ENCODE data around the gene DLGAP3.

DLGAP3 gene

DNA sequence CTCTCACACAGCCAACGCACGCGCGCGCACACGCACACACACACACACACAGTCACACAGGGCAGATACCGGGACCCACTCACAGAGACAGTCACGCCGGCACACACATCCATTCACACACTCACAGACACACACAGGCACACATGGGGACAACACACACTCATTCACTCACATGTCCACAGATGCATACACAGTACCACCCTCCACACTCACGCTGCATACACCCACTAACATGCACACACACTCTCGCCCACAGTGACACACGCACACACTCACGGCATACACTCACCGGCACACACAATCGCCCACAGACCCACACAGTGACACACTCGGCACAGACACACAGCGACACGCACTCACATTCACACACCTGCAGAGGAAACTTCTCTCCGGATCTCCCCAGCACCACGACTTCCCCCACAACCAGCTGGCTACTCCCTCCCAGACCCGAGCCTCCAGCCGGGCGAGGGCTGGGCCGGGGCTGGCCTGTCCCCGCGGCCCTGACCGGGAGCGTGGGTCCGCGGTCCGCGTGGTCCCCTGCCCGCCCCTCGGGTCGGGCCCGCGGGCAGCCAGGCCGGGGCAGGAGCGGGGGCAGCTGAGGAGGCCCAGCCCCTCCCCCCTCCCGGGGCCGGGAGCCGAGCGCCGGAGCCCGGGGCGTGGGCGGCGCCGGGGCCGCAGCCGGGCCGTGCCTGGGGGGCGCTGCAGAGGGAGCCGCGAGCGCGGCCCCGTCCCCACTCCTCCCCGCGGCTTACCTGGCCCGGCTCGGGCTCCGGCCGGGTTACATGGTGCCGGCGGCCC lies 552 bp downstream of the DLGAP3 start:
- no peak for DNase-seq (ENCODE audit: low spot score)

DNA sequence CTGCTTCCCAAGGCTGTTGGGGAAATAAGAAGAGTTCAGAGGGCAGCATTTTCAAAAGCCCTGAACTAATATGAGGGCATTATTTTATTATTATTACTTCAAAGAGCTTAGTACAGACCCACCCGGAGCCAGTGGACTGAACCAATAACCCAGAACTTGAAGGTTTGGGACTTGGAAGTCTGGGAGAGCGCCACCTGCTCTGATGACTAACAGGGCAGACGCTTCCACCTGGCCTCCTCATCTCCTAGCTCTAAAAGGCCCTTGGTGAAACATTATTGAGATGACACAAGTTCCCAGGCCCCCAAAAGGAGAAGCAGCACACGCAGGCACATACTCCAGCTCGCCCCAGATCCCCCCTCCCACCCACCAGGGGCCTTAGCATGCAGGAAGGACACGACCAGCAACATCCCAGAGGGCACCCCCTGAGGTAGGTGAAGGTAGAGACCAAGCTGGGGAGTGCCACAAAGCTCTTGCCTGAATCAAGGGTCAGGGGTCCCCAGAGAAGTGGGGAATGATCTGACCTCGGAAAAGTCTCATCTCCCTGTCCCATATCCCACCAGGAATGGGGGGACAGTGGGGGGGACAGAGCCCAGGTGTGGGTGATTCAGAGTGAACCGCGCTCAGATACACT lies 1.3 kb downstream of the DLGAP3 start:
- no peak for DNase-seq (ENCODE audit: low spot score)

DNA sequence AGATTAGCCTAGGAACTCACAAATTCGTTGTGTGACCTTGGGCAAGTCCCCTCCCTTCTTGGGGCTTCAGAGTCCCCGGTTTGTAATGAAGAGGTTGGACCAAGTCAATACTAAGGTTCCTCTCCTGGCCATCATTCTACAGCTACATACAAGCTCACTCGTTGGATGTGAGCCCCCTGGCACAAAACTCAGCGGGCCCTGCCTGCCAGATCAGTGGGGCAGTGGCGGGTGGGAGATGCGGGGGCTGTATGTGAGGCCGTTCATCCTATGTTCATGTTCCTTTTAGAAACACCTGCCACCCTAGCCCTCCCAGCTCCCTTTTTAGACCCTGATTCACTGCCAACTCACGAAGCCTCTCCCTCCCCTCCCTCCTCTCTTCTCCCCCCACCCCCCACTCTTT lies 2.1 kb downstream of the DLGAP3 start:
- DNase-seq (ENCODE audit: low spot score): no peak

- DNase-seq (ENCODE audit: low spot score): no peak
Measured at GRCh38 chr1:34926894-34927293, 2.6 kb downstream of the DLGAP3 start.

- no peak for DNase-seq (ENCODE audit: low spot score)
Measured at GRCh38 chr1:34926156-34926555, 3.3 kb downstream of the DLGAP3 start.

DNA sequence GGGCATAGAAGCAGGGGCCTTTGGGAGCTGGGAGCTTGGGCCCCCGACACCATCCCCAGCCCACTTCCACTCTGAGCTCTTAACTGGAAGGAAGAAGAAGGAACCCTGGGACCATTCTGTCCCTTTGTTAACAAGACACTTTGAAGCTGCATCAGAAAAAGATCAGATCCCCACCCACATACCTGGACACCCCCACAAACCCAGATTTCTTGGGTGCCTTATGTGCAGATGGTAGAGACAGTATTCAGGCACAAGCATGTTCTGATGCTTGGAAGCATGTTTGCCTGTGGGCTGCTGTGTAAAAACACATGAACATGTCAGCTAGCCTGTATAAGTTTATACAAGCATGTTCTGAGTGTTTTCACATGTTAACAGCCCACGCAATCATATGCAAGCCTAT lies 3.7 kb downstream of the DLGAP3 start:
- DNase-seq (ENCODE audit: low spot score): no peak

GRCh38 chr1:34924759-34925555 lies 4.5 kb downstream of the DLGAP3 start:
- no peak for DNase-seq (ENCODE audit: low spot score)

GRCh38 chr1:34923490-34923889 lies 6.0 kb downstream of the DLGAP3 start:
- no peak for DNase-seq (ENCODE audit: low spot score)

DNA sequence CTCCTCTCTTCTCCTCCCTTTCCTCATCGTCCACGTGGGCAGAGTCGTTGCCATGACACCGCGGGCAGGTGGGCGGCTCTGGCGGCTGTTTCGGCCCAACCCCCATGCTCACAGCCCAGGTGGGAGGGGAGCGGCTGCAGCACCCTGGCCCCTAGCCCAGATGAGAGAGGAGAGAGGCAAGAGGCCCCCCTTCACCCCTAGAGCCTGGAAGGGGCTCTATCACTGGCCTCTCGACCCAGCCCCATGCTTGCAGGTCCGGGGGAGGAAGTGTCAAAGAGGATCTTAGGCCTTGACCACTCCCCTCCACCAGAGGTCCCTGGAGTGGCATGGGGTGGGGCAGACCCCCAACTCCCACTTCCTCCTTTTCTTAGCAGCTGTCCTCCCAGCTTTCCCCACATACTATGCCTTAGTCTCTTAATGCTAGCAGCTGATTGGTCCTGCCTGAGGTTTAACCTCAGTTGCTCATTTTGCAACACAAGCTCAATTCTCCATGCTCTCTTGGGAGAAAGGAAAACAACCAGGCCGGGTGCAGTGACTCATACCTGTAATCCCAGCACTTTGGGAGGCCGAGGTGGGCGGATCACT lies 10.4 kb downstream of the DLGAP3 start:
- DNase-seq (ENCODE audit: low spot score): no peak

DNA sequence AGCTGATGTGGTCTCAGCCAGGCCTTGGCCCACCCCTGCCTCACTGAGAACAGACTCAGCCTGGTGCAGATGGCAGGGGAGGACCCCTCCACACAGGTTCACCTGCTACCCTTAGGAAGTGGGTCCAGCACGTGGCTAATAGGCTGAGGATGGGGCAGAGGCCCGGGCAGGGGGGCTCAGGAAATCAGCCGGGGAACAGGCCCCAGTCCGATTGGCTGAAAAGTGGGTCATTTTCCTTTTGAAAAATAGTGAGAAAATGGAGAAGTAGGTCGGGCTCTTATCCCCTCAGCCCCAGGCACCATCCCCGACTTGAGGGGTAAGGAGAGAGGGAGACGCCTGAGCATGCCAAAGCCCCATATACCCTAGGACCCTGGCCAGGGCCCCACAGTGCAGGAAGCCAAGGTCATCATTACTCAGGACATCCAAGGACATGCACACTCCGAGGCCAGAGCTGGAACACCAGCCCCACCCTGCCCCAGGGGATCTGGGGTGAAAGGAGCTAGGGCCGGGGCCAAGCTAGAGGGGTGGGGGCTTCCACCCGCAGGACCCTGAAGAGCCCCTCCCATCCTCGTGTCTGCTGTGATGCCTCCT lies 11.0 kb downstream of the DLGAP3 start:
- no peak for DNase-seq (ENCODE audit: low spot score)

DNA sequence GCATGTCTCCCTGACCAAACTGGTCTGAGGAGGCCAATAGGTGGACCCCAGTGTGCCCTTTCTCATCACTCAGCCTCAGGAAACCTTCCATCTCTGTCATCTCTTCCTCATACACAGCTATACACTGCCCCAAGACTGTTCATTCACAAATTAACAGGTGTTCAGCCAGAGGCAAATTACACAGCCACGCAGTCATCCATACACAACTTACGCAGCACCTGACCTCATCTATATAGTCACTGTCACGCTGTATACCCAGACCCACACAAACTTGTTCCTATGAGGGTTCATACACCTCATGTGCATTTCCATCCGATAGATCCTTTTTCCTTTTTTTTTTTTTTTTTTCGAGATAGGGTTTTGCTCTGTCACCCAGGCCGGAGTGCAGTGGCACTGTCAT lies 12.4 kb downstream of the DLGAP3 start:
- DNase-seq (ENCODE audit: low spot score): no peak

- no peak for DNase-seq (ENCODE audit: low spot score)
Measured at GRCh38 chr1:34916104-34916503, 13.3 kb downstream of the DLGAP3 start.

- DNase-seq (ENCODE audit: low spot score): no peak
Measured at GRCh38 chr1:34915521-34915920, 13.9 kb downstream of the DLGAP3 start.

DNA sequence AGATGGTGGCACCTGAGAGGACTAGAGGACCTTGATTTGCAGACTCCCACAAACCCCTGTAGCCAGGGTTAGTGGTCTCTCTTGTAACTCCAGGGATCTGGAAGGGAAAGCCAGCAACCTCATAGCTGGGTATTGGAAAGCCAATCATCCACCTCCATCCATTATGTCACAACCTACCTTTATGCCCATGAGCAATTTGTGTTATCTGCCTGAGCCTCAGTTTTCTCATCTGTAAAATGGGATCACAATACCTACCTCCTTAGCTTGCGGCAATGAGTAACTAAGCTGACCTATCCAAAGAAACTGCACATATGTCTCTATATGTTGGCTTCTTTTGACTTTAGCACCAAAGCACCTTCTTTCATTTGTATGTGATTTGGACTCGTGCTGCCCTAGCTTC lies 14.5 kb downstream of the DLGAP3 start:
- DNase-seq (ENCODE audit: low spot score): no peak

DNA sequence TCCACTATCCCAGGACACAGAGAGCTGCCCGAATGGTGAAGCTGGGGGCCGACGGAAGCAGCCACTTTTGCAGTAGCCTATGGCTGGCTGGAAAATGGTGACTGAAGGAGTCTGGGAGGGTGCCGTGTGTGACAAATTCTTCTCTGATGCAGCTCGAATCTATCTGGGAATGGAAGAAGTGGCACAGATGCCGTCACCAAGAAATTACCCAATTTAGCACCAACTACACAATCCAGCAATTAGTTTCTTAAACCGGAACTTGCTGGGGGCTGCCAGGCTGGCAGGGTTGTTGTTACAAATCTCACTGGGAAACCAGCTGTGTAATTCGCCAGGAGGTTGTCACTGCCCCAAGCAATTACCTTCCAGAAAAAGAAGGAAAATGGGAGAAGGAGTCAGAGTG lies 18.0 kb downstream of the DLGAP3 start:
- DNase-seq (ENCODE audit: low spot score): no peak

DNA sequence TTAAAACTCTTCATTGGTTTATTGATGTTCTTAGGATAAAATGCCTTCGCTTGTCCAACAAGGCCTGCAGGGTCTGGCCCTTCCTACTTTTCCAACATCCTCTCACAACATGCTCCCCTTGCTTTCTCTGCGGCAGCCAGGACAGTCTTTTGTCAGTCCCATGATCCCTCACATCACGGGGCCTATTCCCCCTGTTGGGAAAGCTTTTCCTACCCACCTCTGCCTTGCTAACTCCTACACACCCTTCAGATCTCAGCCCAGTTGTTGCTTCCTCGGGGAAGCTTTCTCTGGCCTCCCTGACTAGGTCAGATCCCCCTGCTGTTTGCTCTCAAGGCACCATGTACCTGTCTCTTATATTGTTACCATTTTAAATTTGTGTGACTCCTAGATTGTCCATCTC lies 19.0 kb downstream of the DLGAP3 start:
- no peak for DNase-seq (ENCODE audit: low spot score)

DNA sequence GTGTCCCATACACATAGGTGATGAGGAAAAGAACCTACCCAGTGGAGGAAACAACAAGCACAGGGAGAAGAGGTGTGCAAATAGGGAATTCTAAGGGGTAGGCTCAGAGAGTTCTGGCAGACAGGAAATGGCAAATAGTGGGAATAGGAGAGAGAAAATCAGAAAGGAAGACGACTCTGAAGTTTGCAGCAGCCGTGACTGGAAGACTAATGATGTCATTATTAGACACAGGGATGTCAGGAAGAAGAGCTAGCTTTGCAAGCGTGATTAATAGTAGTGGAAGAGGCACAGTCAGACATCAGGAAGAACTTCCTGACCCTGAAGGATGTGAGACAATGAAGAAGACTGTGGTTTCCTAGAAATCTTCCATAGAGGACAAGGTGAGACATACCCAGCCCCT lies 21.1 kb downstream of the DLGAP3 start:
- no peak for DNase-seq (ENCODE audit: low spot score)

DNA sequence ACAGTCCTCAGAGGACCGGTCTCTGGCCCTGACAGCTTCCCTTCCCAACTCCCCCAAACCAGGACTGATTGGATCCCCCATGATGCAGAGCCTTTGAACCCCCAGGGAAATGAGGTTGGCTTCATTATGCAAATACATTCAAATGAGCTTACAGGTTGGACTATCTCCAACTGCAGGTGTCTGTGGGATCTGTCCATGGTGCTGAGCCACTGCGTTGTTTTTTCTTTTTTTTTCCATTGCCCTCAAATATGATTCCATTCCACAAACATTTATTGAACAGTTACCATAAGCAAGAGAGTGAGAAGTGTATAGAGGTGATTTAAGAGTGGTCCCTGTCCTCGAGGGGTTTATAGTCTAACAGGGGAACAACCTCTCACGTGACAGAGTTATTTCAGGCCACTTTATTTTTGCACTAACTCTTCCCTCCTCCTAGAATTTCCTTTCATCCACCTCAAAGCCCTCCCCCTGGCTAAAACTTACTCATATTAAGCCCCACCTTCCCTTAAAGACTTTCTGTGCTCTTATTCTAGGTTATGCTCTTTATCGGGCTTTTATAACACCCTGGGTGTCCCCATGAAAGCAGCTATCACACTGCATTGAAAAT lies 21.9 kb downstream of the DLGAP3 start:
- no peak for DNase-seq (ENCODE audit: low spot score)

GRCh38 chr1:34906756-34907155 lies 22.7 kb downstream of the DLGAP3 start:
- no peak for DNase-seq (ENCODE audit: low spot score)

DNA sequence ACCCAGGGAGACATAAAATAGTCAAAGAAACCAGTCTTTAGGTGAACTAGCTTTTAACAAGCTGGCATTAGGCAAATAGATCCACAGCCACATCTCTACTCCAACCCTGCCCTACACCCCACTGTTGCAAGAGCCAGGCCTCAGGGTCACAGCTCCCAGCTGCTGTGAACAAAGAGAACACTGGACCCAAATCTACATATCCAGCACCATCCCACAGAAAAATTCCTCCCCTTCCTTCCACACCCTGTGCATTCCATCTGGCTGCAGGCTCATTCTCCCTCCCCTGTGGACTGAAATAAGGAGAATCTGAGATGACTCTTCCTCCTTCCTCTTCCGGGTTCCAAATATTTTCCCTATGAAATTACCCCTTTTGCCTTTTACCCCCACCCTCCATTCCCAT lies 23.2 kb downstream of the DLGAP3 start:
- DNase-seq (ENCODE audit: low spot score): no peak

GRCh38 chr1:34905098-34905459 lies 24.4 kb downstream of the DLGAP3 start:
- DNase-seq (ENCODE audit: low spot score): no peak

Measured in hematopoietic multipotent progenitor cell treated with erythropoietin and hydrocortisone succinate and interleukin-3 and kit ligand, for 17 days (in vitro differentiated cells).